GM18858 (cell line): Measurements from ENCODE around the gene TMC5.

Source experiments
- ATAC-seq: cut with Tn5 transposase; IDR thresholded peaks from one replicate; pipeline ENCODE4 v1.9.1; 2021; ENCODE audit not compliant: unreplicated experiment

TMC5 gene

GRCh38 chr16:19460397-19460796 is 42.7 kb downstream of the TMC5 start:
- no peak for ATAC-seq

DNA sequence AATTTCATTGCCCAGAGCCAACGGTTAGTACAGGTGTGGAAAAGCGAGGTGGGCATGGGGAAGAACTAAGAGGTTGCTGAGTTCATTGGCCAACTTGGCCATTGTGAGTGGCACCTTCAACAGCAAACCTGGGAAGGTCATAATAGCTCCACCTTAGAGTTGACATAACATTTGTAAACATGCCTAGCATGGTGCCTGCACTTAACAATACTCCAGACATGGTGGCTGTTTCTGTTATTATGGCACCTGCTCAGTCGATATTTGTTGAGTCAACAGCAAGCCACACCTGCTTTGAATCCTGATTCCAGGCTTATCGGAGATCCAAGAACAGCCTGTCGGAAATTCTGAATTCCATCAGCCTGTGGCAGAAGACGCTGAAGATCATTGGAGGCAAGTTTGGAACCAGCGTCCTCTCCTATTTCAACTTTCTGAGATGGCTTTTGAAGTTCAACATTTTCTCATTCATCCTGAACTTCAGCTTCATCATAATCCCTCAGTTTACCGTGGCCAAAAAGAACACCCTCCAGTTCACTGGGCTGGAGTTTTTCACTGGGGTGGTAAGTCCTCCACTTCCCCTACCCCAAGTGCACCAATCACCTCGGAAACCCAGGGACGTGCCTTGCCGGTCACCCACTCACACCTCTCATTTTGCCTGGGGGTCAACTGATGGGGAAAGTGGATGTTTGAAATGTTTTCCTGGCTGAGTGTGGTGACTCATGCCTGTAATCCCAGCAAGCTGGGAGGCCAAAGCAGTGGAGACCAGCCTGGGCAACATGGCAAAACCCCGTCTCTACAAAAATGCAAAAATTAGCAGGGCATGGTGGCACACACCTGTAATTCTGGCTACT is 46.0 kb downstream of the TMC5 start:
- ATAC-seq = no peak

GRCh38 chr16:19468300-19468699 is 50.6 kb downstream of the TMC5 start:
- ATAC-seq = no peak

DNA sequence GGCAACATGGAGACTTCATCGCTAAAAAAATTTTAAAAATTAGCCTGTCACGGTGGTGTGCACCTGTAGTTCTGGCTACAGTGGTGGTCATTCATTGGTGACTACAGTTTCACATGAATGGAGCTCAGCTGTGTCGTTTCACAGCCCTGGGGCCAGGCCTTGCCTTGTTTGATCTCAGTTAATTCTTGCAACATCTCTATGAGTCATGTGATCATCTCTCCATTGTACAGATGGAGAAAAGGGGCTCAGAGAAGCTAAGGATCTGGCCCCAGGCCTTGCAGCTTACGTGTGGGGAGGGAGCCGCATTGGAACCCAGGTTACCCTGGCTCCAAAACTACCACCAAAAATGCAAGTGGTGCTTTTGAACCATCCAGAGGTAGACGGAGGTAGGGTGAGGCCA is 54.8 kb downstream of the TMC5 start:
- no peak for ATAC-seq

- no peak for ATAC-seq
Measured at GRCh38 chr16:19474617-19475016, 56.9 kb downstream of the TMC5 start.

GRCh38 chr16:19478505-19478904 is 60.8 kb downstream of the TMC5 start:
- no peak for ATAC-seq

DNA sequence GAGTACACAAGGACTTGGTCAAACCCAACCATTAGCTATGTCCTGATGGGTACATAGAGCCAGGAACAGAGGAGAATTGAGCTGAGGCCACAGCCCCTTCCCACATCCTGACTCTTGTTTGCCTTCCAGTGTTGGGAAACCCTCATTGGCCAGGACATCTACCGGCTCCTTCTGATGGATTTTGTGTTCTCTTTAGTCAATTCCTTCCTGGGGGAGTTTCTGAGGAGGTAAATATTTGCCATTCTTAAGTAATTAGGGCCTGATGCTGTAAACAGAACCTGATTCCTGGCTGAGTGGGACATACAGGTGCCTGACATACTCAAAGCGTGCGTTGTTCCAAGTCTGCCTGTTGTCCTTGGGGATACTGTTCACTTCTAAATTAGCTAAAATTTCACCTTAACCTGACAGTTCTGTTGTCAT is 61.6 kb downstream of the TMC5 start:
- no peak for ATAC-seq

DNA sequence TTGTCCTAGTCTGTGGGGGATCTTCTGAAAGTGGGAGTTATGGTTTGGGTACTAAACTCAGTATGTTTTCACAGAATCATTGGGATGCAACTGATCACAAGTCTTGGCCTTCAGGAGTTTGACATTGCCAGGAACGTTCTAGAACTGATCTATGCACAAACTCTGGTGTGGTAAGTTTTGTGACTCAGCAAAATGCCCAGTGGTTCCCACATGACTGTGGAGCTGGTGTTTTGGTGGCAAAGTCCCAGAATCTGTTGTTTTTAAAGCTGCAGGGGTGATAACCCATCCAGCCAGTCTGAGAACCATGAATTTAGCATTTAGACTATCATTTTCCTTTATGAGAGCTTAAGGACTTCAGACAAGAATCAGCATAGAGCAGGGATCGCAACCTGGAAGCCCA is 63.6 kb downstream of the TMC5 start:
- ATAC-seq = no peak

GRCh38 chr16:19481769-19482168 is 64.1 kb downstream of the TMC5 start:
- no peak for ATAC-seq

GRCh38 chr16:19482291-19482690 is 64.6 kb downstream of the TMC5 start:
- ATAC-seq = no peak

- ATAC-seq = no peak
Measured at GRCh38 chr16:19484096-19484495, 66.4 kb downstream of the TMC5 start.

- ATAC-seq = no peak
Measured at GRCh38 chr16:19485611-19486010, 67.9 kb downstream of the TMC5 start.

DNA sequence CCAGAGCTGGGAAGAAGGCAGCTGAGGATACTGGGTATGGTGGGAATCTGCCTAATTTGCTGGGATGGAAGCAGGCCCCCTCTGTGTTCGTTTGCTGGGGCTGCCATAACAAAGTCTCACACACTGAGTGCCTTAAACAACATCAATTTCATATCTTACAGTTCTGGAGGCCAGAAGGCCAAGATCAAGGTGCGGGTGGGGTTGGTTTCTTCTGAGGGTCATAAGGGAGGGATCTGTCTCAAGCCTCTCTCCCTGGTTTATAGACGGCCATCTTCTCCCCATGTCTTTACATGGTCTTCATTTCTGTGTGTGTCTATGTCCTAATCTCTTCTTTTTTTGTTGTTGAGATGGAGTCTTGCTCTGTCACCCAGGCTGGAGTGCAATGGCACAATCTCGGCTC is 68.4 kb downstream of the TMC5 start:
- ATAC-seq = no peak

- no peak for ATAC-seq
Measured at GRCh38 chr16:19486750-19487325, 69.2 kb downstream of the TMC5 start.

GRCh38 chr16:19488213-19488640 is 70.5 kb downstream of the TMC5 start:
- ATAC-seq = no peak

GRCh38 chr16:19490619-19491018 is 72.9 kb downstream of the TMC5 start:
- no peak for ATAC-seq

- ATAC-seq = no peak
Measured at GRCh38 chr16:19497176-19497575, 79.5 kb downstream of the TMC5 start.

DNA sequence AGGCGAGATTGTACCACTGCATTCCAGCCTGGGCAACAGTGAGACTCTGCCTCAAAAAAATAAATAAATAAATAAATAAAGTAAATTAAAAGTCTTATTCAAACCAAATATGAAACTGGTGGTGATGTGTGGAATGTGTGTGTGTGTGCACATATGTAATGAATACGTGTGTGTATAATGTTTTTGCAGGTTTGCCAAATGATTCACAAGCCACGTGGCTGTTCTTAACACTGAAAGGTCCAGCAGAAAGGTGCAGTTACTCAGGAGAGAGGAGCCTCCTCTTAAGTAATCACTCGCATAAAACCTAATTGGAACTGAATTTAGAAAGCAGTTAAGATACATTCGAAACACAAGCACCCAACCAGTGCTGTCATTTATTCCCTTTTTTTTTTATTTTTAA is 81.3 kb downstream of the TMC5 start:
- no peak for ATAC-seq

- no peak for ATAC-seq
Measured at GRCh38 chr16:19499481-19499880, 81.8 kb downstream of the TMC5 start.

DNA sequence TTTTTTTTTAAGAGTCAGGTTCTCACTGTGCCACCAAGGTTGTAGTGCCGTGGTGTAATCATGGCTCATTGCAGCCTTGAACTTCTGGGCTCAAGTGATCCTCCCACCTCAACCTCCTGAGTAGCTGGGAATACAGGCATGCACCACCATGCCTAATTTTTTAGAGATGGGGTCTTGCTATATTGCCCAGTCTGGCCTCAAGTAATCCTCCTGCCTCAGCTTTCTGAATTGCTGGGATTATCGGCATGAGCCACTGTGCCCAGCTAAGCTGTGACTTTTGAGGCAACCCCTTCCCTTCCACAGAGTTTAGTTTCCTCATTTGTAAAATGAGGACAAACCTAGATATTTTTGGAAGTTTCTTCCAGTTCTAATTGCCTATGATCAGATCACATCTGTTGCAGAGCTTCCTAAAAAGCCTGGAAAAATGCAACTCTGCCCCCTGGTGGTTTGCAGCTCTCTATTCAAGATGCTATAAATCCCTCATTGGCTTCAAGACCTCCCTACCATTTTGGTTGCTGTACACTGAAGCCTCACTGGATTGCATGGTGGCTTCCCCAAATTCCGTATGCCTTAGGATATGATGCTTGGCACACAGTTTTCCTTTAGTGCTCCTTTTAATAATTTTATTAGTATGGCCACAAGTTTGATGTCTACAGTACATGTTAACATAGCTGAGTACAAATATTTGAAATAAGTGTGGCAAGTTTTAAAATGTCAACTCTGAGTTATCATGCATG is 84.9 kb downstream of the TMC5 start:
- ATAC-seq = no peak

DNA sequence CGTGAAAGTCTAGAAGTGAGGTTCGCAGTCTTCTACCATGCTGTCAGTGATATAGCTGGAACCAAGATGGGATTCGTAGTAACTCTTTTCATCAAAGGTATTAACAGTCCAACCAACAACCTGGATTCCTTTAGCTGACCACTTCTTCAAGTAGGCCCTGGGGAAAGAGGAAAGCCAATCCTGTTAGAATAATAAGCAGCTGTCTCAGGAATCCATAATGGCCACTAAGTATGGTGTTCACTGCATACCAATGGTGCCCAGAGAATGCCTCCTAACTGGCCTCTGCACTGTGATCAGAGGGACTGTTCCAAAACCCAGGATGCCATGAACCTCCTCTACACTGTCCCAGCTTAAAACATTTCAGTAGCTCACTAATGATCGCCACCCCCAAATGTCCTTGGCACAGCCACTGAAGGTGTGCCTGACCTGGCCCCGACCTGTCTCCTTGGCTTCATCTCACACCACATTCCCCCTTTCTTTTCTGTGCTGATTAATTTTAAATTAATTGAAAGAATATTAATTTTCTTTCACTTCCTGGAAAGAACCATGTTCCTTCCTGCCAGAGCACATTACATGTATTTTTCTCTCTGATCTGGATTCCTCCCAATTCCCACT is 85.9 kb downstream of the TMC5 start:
- ATAC-seq = no peak
